ENCODE results near the gene MBD3.

- TF ChIP-seq, protein P1, sequence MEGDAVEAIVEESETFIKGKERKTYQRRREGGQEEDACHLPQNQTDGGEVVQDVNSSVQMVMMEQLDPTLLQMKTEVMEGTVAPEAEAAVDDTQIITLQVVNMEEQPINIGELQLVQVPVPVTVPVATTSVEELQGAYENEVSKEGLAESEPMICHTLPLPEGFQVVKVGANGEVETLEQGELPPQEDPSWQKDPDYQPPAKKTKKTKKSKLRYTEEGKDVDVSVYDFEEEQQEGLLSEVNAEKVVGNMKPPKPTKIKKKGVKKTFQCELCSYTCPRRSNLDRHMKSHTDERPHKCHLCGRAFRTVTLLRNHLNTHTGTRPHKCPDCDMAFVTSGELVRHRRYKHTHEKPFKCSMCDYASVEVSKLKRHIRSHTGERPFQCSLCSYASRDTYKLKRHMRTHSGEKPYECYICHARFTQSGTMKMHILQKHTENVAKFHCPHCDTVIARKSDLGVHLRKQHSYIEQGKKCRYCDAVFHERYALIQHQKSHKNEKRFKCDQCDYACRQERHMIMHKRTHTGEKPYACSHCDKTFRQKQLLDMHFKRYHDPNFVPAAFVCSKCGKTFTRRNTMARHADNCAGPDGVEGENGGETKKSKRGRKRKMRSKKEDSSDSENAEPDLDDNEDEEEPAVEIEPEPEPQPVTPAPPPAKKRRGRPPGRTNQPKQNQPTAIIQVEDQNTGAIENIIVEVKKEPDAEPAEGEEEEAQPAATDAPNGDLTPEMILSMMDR (conservative IDR thresholded peaks at IDR 0.05 in 1 of 2, IDR thresholded peaks at IDR 0.05 in 1 of 2; ENCODE audit: low read depth in 1 of 2, low read length in 2 of 2), result no peak
- no peak for TF ChIP-seq EZH2 (IDR thresholded peaks at IDR 0.05; ENCODE audit: low read length, missing control alignments)
These were observed 27.0 kb upstream of the MBD3 start for GRCh38 chr19:1619703-1620102.

Data from fibroblast of lung (primary cell).